SK-N-SH treated with all-trans-retinoic acid at 6 μM for 48 hours (cell line): ENCODE data around the gene LYSET.

Experiments
- ARNTL ChIP-seq: fragments of 450-650 bp; formaldehyde crosslinking; IDR thresholded peaks from 2 replicates; pipeline ENCODE4 v1.5.0; 2020; ENCODE audit warnings: low read depth, mild to moderate bottlenecking, moderate library complexity, borderline replicate concordance
- ESRRG ChIP-seq: fragments of 250-450 bp; sonication (Bioruptor Pico); IDR thresholded peaks from 2 replicates; pipeline ENCODE4 v1.6.1; 2021; ENCODE audit warnings: mild to moderate bottlenecking
- PATZ1 ChIP-seq: fragments of 250-450 bp; sonication (Bioruptor Pico); IDR thresholded peaks from 2 replicates; pipeline ENCODE4 v1.8.0; 2020; ENCODE audit warnings: mild to moderate bottlenecking, moderate library complexity, borderline replicate concordance
- RARB ChIP-seq: fragments of 250-450 bp; sonication (Bioruptor Pico); IDR thresholded peaks from 2 replicates; pipeline ENCODE4 v1.8.0; 2021; ENCODE audit warnings: mild to moderate bottlenecking, moderate library complexity
- TCF4 ChIP-seq: fragments of 250-450 bp; sonication (Bioruptor Pico); IDR thresholded peaks from 2 replicates; pipeline ENCODE4 v1.8.0; 2021; ENCODE audit warnings: mild to moderate bottlenecking, moderate library complexity, borderline replicate concordance
- ZFP30 ChIP-seq: fragments of 450-650 bp; formaldehyde crosslinking; IDR thresholded peaks from 2 replicates; pipeline ENCODE4 v1.5.0; 2022; ENCODE audit warnings: mild to moderate bottlenecking, moderate library complexity

GRCh38 chr14:93160353-93160801 is 24.7 kb upstream of the LYSET start:
- TF ChIP-seq RARB, result no peak
- no peak for TF ChIP-seq PATZ1 (CRISPR knock-in tag)
- no peak for TF ChIP-seq ESRRG (CRISPR knock-in tag)
- no peak for TF ChIP-seq ARNTL
- TF ChIP-seq TCF4 (CRISPR knock-in tag), result no peak
- no peak for TF ChIP-seq ZFP30 (CRISPR knock-in tag)
